Karpas-422 (cell line): ENCODE results near the gene FXYD2. TPM values are rescaled to one million over a fixed set of nuclear protein-coding genes. Genes with fewer than 3 reads are reported as not detected.

Experiments used
- DNase-seq: peaks from one replicate; pipeline ENCODE4 v3.0.0-alpha.2; 2015
- H2AFZ ChIP-seq: fragments of 200-600 bp; sonication (generic); 2 replicates; pipeline ENCODE4 v1.6.1; 2014; ENCODE audit warnings: antibody characterized with exemption, low read length, mixed read lengths
- H3K27ac ChIP-seq: fragments of 200-600 bp; sonication (generic); 2 replicates; pipeline ENCODE4 v1.5.1; 2014; ENCODE audit warnings: mild to moderate bottlenecking, low read length, moderate library complexity
- H3K27me3 ChIP-seq: fragments of 200-600 bp; sonication (generic); 2 replicates; pipeline ENCODE4 v1.6.1; 2014; ENCODE audit warnings: low read length, mixed read lengths
- H3K36me3 ChIP-seq: fragments of 200-600 bp; sonication (generic); 2 replicates; pipeline ENCODE4 v1.6.1; 2014; ENCODE audit warnings: low read length, mixed read lengths; ENCODE audit not compliant: insufficient read depth
- H3K4me1 ChIP-seq: fragments of 200-600 bp; sonication (generic); 2 replicates; pipeline ENCODE4 v1.6.1; 2014; ENCODE audit warnings: mild to moderate bottlenecking, low read length, mixed read lengths
- H3K4me2 ChIP-seq: fragments of 200-600 bp; sonication (generic); 2 replicates; pipeline ENCODE4 v1.6.1; 2014; ENCODE audit warnings: low read length, low read depth, mild to moderate bottlenecking; ENCODE audit not compliant: poor library complexity, severe bottlenecking
- H3K4me3 ChIP-seq: fragments of 200-600 bp; sonication (generic); 2 replicates; pipeline ENCODE4 v1.5.1; 2014; ENCODE audit warnings: mild to moderate bottlenecking, antibody characterized with exemption, low read length, mixed read lengths
- H3K79me2 ChIP-seq: fragments of 200-600 bp; sonication (generic); 2 replicates; pipeline ENCODE4 v1.6.1; 2014; ENCODE audit warnings: mild to moderate bottlenecking, low read length, mixed read lengths
- H3K9ac ChIP-seq: fragments of 200-600 bp; sonication (generic); 2 replicates; pipeline ENCODE4 v1.6.0; 2014; ENCODE audit warnings: low read length
- H3K9me2 ChIP-seq: fragments of 200-600 bp; sonication (generic), shearing (Covaris generic); replicated peaks from 2 replicates; pipeline ENCODE4 v1.6.0; 2014; ENCODE audit warnings: mild to moderate bottlenecking, low read length, moderate library complexity; ENCODE audit not compliant: insufficient read depth
- H3K9me3 ChIP-seq: fragments of 300-700, 200-600 bp; sonication (generic); 2 replicates; pipeline ENCODE4 v1.6.1; 2014; ENCODE audit warnings: low read length, mixed read lengths
- H4K20me1 ChIP-seq: fragments of 200-600 bp; sonication (generic); 2 replicates; pipeline ENCODE4 v1.6.1; 2014; ENCODE audit warnings: mild to moderate bottlenecking, antibody characterized with exemption, low read length, low read depth; ENCODE audit not compliant: insufficient read depth
- total RNA-seq: library from RNA; depleted of rRNA; stranded (reverse); fragments of >200 nt; shearing (Covaris generic); gene quantifications from 2 replicates; pipeline ENCODE4 v1.2.3, GENCODE V29; 2014; ENCODE audit warnings: low replicate concordance

Gene FXYD2
- total RNA-seq, 1 experiment from 2014 or later = 3.1 TPM

DNA sequence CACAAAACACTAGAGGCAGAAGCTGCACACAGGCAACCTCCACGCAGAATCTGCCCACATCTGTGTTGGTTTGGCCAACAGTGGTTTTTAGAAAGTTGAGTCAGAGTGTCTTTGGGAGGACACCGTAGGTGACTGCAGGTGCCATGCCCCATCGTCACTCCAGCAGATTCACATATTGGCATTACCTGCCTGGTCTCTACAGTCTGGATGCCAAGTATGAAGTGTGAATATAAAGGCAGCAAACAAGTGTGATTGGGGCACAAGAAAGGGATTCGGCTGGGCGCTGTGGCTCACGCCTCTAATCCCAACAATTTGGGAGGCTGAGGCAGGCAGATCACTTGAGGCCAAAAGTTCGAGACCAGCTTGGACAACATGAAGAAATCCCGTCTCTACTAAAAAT is 11.0 kb upstream of the FXYD2 start:
- H4K20me1 ChIP-seq = no peaks in the 10 kb centered on the region
- H3K9me3 ChIP-seq = no peaks in the 10 kb centered on the region
- H3K4me3 ChIP-seq = no peak overlapping the region
- H3K27me3 ChIP-seq = no peaks in the 10 kb centered on the region
- no peak overlapping the region for H3K27ac ChIP-seq
- no peaks in the 10 kb centered on the region for H3K36me3 ChIP-seq
- peaks cover 23% of the 10 kb centered on the region for H3K4me1 ChIP-seq
- no peak overlapping the region for H2AFZ ChIP-seq
- no peak overlapping the region for H3K4me2 ChIP-seq
- no peak overlapping the region for H3K9ac ChIP-seq
- no peak for DNase-seq
- H3K79me2 ChIP-seq = no peaks in the 10 kb centered on the region
- no peaks in the 10 kb centered on the region for H3K9me2 ChIP-seq

DNA sequence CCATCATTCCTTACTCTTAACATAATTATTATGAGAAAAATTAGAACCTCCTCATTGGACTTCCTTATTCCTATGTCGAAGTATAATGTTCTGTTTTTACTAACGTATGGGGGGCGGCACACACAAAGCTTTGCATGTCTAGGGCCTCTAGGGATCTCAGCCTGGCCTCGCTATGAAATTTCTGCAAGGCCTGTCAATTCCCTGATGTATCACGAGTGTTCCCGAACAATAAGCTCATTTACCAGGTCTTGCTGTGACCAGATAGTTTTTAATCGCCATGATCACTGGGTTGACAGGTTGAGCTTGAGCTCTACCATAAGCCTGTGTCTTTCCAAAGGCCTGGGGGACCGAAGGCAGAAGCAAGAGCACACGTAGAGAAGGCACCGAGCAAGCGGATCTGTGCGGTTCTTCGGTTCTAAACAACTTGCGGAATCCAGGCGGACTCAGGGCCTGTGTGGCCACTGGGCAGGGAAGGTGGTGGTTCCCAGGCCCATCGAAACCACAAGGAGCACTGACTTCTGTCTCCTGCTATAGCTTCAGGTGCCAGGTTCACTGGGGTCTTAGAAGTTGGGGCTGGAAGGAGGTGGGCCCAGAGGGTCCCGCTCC is 10.4 kb upstream of the FXYD2 start:
- Histone ChIP-seq H3K9me2 (no peaks in the 10 kb centered on the region), H3K79me2 (no peaks in the 10 kb centered on the region), H3K4me2 (peak overlapping the region; percentile 40), H3K9ac (no peak overlapping the region), H4K20me1 (no peaks in the 10 kb centered on the region), H3K4me3 (0 out of 2 replicates have a peak overlapping the region, but pooled peaks have one; percentile 25), H3K27ac (no peak overlapping the region), H3K36me3 (no peaks in the 10 kb centered on the region), H3K27me3 (no peaks in the 10 kb centered on the region), H3K9me3 (no peaks in the 10 kb centered on the region), H3K4me1 (peaks cover 23% of the 10 kb centered on the region), H2AFZ (no peak overlapping the region)
- DNase-seq = peak; percentile 61

DNA sequence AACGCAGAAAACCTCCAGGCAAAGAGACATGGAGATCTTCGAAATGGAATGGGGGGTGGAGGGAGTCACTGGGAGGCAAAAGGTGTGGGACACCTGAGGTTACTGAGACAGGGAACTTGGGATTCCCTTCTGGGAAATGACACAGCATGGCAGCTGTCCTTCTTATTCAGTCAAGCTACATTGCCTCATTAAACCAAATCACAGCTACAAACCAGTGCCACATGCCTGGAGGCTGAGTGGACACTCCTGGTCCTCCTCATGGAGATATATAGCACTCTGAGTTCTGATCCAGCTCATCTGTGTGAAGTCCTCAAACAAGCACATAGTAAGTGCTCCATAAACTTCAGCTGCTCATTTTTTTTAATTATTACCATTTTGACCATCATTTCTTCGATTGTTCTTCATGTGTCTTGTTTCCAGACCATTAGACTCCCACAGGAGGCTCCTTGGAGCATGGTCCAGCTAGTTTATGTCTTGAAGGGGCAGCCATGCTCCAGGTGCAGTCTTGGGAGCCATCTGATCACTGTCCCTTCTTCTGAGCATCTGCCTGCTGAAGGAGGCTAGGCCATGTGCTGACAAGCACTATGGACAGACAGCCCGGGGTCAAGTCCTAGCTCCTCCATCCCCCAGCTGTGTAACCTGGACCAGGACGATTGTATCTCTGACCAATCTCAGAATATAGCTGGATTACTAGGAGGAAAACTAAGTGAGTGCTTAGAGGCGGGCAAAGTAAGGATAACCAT is 9.7 kb upstream of the FXYD2 start:
- Histone ChIP-seq H3K36me3 (no peaks in the 10 kb centered on the region), H3K27me3 (no peaks in the 10 kb centered on the region), H3K9me2 (no peaks in the 10 kb centered on the region), H3K4me2 (peak overlapping the region; percentile 40), H3K9ac (no peak overlapping the region), H3K79me2 (no peaks in the 10 kb centered on the region), H3K4me1 (peaks cover 23% of the 10 kb centered on the region), H2AFZ (no peak overlapping the region), H3K9me3 (no peaks in the 10 kb centered on the region), H3K27ac (no peak overlapping the region), H3K4me3 (no peak overlapping the region), H4K20me1 (no peaks in the 10 kb centered on the region)
- no peak for DNase-seq

DNA sequence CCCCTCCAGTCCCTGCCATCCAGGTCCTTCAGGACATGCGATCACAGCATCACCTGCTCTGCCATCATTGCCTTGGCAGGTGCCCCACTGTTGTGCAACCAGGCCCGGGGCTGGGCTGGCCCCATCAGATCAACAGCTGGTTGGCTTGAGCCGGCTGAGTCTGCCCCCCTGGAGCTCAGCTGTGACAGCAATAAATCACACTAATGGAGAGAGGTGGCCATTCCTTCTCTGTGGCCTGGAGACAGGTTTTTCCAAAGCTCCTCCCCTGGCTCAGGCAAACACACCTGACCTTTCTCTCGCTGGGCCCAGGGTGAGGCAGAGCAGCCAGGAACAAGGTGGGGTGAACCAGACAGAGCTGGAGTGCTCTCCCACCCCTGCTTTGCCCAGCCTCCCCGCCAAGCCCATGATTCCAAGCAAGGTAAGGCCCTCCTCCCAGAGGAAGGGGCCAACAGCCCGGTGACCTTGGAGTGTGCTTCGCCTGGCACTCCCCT is 8.9 kb upstream of the FXYD2 start:
- Histone ChIP-seq H3K4me2 (no peak overlapping the region), H4K20me1 (no peaks in the 10 kb centered on the region), H3K27me3 (no peaks in the 10 kb centered on the region), H3K4me1 (peaks cover 30% of the 10 kb centered on the region), H3K36me3 (no peaks in the 10 kb centered on the region), H2AFZ (no peak overlapping the region), H3K9me2 (no peaks in the 10 kb centered on the region), H3K4me3 (no peak overlapping the region), H3K79me2 (no peaks in the 10 kb centered on the region), H3K9ac (no peak overlapping the region), H3K27ac (no peak overlapping the region), H3K9me3 (no peaks in the 10 kb centered on the region)
- no peak for DNase-seq

DNA sequence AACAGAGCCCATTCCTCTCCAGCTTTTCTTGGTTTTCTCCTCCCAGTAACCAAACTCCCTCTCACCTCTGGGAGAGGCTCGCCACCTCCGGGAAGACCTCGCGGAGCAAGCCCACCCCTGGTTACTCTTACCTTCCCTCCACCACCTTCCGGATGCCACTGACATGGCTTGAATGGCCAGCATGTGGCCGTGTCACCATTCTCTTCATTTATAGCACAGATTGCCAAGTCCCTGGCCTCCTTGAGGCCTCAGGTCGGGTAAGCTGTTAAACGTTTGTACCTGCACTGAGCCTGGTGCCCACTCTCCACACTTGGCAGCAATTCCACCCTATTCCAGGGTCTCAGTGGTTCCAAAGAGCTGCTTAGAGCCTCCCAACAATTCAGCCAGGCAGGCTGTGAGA is 8.0 kb upstream of the FXYD2 start:
- H3K4me1 ChIP-seq = peaks cover 34% of the 10 kb centered on the region
- DNase-seq = no peak
- H4K20me1 ChIP-seq = no peaks in the 10 kb centered on the region
- no peaks in the 10 kb centered on the region for H3K9me2 ChIP-seq
- H3K4me2 ChIP-seq = no peak overlapping the region
- H3K27ac ChIP-seq = no peak overlapping the region
- no peaks in the 10 kb centered on the region for H3K9me3 ChIP-seq
- H3K9ac ChIP-seq = no peak overlapping the region
- H3K27me3 ChIP-seq = no peaks in the 10 kb centered on the region
- no peak overlapping the region for H3K4me3 ChIP-seq
- H3K79me2 ChIP-seq = no peaks in the 10 kb centered on the region
- no peaks in the 10 kb centered on the region for H3K36me3 ChIP-seq
- no peak overlapping the region for H2AFZ ChIP-seq

DNA sequence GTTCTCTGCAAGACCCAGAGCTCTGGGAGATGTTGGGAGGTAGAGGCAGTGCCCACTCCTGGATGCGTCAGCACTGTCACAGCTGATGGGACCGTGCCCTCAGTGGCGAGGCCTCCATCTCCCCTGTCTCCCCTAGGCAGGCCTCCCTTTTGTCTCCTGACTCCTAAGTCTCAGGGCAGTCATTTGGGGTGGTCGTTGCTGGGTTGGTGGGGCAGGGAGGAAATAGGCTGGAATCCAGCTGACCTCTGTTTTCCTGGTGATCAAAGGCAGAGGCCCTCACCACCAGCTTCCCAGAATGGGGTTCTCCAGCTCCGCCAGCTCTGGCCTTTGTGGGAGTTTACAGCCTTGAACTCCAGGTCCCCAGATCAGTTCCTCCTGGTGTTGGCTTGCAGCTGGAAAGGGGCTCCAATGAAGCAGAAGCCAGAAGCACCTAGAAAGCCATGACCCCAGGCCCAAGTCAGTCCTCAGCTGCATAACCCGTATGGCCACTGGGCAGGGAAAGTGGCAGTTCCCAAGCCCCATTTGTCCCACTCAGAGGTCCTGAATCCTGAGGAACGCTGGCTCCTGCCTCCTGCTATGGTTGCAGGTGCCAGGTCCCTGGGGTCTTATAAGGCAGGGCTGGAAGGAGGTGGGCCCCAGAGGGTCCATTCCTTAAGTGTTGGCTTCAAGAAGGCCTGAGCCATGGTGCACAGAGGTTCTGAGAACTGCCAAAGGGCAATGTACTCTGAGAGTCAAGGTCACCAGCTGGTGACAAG is 7.3 kb upstream of the FXYD2 start:
- no peaks in the 10 kb centered on the region for H3K9me3 ChIP-seq
- DNase-seq = no peak
- H3K27me3 ChIP-seq = no peaks in the 10 kb centered on the region
- no peak overlapping the region for H2AFZ ChIP-seq
- H3K9ac ChIP-seq = no peak overlapping the region
- H3K9me2 ChIP-seq = no peaks in the 10 kb centered on the region
- H4K20me1 ChIP-seq = no peaks in the 10 kb centered on the region
- H3K4me3 ChIP-seq = no peak overlapping the region
- no peak overlapping the region for H3K27ac ChIP-seq
- no peaks in the 10 kb centered on the region for H3K79me2 ChIP-seq
- H3K4me2 ChIP-seq = no peak overlapping the region
- H3K4me1 ChIP-seq = peaks cover 34% of the 10 kb centered on the region
- no peaks in the 10 kb centered on the region for H3K36me3 ChIP-seq

DNA sequence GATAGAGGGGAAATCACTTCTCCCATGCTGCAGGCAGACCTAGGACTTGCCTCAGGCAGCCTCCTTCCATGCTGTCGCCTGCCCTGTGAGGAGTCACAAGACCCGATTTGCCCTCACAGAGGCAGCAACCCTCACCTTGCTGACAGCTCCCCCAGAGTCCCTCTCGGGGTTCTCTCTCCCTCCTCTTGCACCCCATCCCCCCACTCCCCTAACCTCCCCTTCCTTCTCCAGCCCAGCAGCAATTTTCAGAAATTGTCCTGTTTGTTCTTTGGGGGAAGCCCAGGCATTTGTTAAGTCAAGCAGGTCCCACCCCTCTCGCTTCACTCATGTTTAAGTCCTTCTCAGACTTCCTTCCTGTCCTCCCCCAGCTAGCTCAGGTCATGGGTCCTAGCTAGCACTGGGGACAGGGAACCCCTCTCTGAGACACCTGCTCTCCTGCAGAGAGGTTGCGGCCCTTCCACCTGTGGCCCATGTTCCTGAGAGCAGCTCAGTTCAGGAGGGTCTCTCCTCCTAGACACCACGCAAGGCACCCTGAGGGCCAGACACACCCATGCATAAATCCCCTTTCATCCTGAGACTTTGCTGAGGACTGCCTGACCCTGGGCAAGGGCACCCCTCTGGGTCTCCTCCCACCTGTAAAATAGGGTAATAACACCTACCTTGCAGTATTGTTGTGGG is 6.3 kb upstream of the FXYD2 start:
- Histone ChIP-seq H3K9me3 (no peaks in the 10 kb centered on the region), H3K9ac (no peak overlapping the region), H3K79me2 (no peaks in the 10 kb centered on the region), H3K4me2 (no peak overlapping the region), H3K4me3 (no peak overlapping the region), H3K36me3 (no peaks in the 10 kb centered on the region), H3K9me2 (no peaks in the 10 kb centered on the region), H4K20me1 (no peaks in the 10 kb centered on the region), H3K27me3 (no peaks in the 10 kb centered on the region), H2AFZ (no peak overlapping the region), H3K4me1 (peaks cover 34% of the 10 kb centered on the region), H3K27ac (no peak overlapping the region)
- no peak for DNase-seq

DNA sequence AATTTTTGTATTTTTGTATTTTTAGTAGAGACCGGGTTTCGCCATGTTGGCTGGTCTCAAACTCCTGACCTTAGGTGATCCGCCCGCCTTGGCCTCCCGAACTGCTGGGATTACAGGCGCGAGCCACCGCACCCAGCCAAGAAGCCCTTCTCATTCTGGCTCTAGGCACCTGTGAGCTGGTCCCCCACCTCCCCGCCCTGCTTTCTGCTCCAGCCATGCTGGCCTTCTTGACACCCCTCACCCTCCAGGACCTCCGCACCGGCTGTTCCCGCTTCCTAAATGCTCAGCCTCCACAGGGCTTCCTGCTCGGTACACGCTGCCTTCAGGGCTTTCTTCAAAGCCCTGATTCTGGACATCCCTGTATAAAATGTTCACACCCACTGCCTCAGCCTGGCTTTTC is 5.5 kb upstream of the FXYD2 start:
- Histone ChIP-seq H3K27ac (no peak overlapping the region), H2AFZ (no peak overlapping the region), H3K79me2 (no peaks in the 10 kb centered on the region), H3K36me3 (no peaks in the 10 kb centered on the region), H3K27me3 (no peaks in the 10 kb centered on the region), H3K9me2 (no peaks in the 10 kb centered on the region), H3K4me1 (peaks cover 28% of the 10 kb centered on the region), H3K9ac (no peak overlapping the region), H3K4me3 (no peak overlapping the region), H3K9me3 (no peaks in the 10 kb centered on the region), H4K20me1 (no peaks in the 10 kb centered on the region), H3K4me2 (no peak overlapping the region)
- DNase-seq = no peak
